RWPE2 (cell line): ENCODE results near the gene KCNJ15.
A peak's percentile ranks its signal among the peaks of the same experiment; 100 is the strongest.

Experiments used
- ATAC-seq: fragments of 200-7000 bp; cut with Tn5 transposase; 3 replicates; pipeline ENCODE4 v1.9.1; 2021; ENCODE audit warnings: low read depth
- DNase-seq: peaks from one replicate; pipeline ENCODE4 v3.0.0-alpha.2; 2020; ENCODE audit warnings: low spot score
- H3K27ac ChIP-seq: fragments of 450-650 bp; 2 replicates; pipeline ENCODE4 v1.5.1; 2017; ENCODE audit warnings: mild to moderate bottlenecking; ENCODE audit not compliant: poor library complexity, severe bottlenecking
- H3K27me3 ChIP-seq: fragments of 250-450 bp; sonication (Bioruptor Pico); 2 replicates; pipeline ENCODE4 v1.5.1; 2021; ENCODE audit warnings: mild to moderate bottlenecking, moderate library complexity; ENCODE audit not compliant: insufficient read depth, poor library complexity, severe bottlenecking
- H3K36me3 ChIP-seq: fragments of 250-450 bp; sonication (Bioruptor Pico); 2 replicates; pipeline ENCODE4 v1.5.1; 2020; ENCODE audit warnings: low read depth, mild to moderate bottlenecking, moderate library complexity
- H3K4me1 ChIP-seq: fragments of 250-450 bp; sonication (Bioruptor Pico); 2 replicates; pipeline ENCODE4 v1.5.1; 2021; ENCODE audit warnings: mild to moderate bottlenecking, moderate library complexity; ENCODE audit not compliant: insufficient read depth, poor library complexity, severe bottlenecking
- H3K4me3 ChIP-seq: fragments of 250-450 bp; sonication (Bioruptor Pico); 2 replicates; pipeline ENCODE4 v1.5.1; 2021; ENCODE audit warnings: mild to moderate bottlenecking, moderate library complexity; ENCODE audit not compliant: severe bottlenecking
- H3K9me3 ChIP-seq: fragments of 250-450 bp; sonication (Bioruptor Pico); 2 replicates; pipeline ENCODE4 v1.5.1; 2021; ENCODE audit warnings: mild to moderate bottlenecking, moderate library complexity; ENCODE audit not compliant: severe bottlenecking
- TF ChIP-seq, protein P1 (sequence below): fragments of 450-650 bp; IDR thresholded peaks from one replicate; pipeline ENCODE4 v1.5.1; 2017; ENCODE audit warnings: mild to moderate bottlenecking, moderate library complexity; ENCODE audit not compliant: poor library complexity, severe bottlenecking

Gene KCNJ15

DNA sequence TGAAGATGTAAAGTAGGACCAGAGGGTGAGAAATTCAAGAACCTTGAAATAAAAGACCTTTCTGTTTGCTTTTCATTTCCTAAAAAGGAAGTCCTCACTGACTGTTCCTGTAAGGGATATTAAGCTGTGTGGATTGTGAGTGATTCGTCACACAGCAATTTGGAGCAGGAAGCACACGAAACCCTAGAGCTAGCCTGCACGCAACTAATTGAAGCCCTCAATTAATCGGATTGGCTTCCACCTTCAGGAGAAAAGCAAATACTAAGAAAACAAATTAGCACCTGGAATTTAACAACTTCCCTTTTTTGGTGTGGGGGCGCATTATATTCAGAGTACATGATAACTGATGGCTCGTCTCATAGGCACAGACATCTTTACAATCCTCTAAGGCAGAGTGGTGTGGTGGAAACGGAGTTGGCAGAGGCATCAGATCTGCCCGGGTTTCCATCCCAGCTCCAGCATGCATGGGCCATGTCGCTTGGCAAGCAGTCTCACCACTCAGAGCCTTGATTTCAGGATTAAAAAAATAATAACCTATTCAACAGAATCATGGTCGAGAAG, 95.2 kb downstream of the KCNJ15 start:
- no peak overlapping the region for H3K4me3 ChIP-seq
- DNase-seq (no peak), ATAC-seq (peak; percentile 86)
- TF ChIP-seq, protein P1, sequence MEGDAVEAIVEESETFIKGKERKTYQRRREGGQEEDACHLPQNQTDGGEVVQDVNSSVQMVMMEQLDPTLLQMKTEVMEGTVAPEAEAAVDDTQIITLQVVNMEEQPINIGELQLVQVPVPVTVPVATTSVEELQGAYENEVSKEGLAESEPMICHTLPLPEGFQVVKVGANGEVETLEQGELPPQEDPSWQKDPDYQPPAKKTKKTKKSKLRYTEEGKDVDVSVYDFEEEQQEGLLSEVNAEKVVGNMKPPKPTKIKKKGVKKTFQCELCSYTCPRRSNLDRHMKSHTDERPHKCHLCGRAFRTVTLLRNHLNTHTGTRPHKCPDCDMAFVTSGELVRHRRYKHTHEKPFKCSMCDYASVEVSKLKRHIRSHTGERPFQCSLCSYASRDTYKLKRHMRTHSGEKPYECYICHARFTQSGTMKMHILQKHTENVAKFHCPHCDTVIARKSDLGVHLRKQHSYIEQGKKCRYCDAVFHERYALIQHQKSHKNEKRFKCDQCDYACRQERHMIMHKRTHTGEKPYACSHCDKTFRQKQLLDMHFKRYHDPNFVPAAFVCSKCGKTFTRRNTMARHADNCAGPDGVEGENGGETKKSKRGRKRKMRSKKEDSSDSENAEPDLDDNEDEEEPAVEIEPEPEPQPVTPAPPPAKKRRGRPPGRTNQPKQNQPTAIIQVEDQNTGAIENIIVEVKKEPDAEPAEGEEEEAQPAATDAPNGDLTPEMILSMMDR, result no peak
- H3K27ac ChIP-seq, result peak overlapping the region; percentile 82
- no peaks in the 10 kb centered on the region for H3K27me3 ChIP-seq
- no peaks in the 10 kb centered on the region for H3K36me3 ChIP-seq
- peaks cover 19% of the 10 kb centered on the region for H3K4me1 ChIP-seq
- no peaks in the 10 kb centered on the region for H3K9me3 ChIP-seq

DNA sequence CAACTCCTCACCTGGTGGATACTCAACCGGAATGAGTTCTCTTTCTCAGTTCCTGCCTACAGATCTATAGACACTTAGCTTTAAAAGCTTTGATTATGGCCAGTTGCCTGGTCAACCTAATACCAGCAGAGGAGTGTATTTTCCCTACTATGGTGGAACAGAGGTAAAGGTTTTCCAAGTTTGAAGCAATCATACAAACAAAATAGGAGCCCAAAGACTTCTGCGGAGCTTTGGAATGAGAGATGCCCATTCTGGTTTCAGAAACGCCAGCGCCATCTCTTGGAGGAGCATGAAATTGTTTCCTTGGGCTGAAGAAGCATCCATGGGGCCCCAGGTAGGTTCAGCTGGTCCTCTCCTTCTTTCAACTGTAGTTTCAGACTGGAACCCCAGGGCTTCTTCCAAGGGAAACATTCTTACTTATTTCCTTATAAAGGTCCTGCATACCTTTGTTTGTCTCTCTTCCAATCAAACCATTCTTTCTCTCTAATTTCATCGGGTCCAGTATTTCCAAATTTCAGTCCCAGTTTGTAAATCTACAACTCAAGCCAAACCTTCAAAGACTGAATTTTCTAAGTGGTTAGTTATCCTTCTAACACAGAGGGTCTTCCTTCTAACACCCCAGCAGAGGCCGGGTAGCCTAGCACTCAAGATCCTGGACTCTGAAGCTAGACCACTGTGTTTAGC, 95.9 kb downstream of the KCNJ15 start:
- H3K36me3 ChIP-seq, result no peaks in the 10 kb centered on the region
- TF ChIP-seq, protein P1, result peak; percentile 92
- no peak overlapping the region for H3K4me3 ChIP-seq
- no peak for DNase-seq
- peak; percentile 47 for ATAC-seq
- H3K27me3 ChIP-seq, result no peaks in the 10 kb centered on the region
- H3K4me1 ChIP-seq, result peaks cover 19% of the 10 kb centered on the region
- peak overlapping the region; percentile 82 for H3K27ac ChIP-seq
- no peaks in the 10 kb centered on the region for H3K9me3 ChIP-seq

DNA sequence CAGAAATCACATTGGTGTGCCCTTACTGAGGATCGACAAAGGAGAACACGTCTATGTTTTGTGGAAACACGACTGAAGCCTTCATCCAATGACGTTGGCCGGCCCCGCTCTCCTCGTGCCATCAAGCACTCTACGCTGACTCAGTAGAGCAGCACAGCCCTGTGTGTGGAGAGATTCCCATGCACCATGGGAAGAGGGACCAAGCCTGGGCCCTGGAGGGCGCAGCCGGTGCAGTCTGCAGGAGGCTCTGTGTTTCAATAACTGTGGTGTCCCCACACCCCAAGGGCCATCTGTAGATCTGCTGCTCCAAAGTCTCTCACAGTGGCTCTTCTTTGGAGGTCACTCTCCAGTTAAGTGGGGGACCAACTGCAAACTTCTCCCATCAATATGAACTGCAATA, 97.4 kb downstream of the KCNJ15 start:
- peaks cover 2% of the 10 kb centered on the region for H3K9me3 ChIP-seq
- peaks cover 19% of the 10 kb centered on the region for H3K4me1 ChIP-seq
- no peaks in the 10 kb centered on the region for H3K27me3 ChIP-seq
- no peak overlapping the region for H3K4me3 ChIP-seq
- TF ChIP-seq, protein P1, result no peak
- H3K36me3 ChIP-seq, result no peaks in the 10 kb centered on the region
- ATAC-seq (no peak), DNase-seq (no peak)
- no peak overlapping the region for H3K27ac ChIP-seq

DNA sequence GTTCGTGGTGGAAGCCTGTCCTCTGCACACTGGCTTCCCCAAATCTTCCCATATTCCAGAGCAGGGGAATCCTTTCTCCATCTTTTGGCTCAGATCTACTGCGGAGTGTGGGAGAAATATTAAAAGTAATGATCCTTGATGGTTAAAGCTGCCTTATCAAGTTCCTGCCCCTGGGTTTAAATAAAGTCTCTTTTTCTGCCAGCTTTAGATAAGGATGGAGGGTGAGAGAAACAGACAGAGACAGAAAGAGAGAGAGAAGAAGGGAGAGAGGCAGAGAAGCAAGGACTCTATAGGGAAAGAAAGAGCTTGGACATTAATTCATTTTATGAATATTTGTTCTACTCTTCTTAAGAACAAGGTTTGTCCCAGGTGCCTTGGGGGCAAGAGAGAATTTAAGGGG, 98.0 kb downstream of the KCNJ15 start:
- TF ChIP-seq, protein P1, result no peak

DNA sequence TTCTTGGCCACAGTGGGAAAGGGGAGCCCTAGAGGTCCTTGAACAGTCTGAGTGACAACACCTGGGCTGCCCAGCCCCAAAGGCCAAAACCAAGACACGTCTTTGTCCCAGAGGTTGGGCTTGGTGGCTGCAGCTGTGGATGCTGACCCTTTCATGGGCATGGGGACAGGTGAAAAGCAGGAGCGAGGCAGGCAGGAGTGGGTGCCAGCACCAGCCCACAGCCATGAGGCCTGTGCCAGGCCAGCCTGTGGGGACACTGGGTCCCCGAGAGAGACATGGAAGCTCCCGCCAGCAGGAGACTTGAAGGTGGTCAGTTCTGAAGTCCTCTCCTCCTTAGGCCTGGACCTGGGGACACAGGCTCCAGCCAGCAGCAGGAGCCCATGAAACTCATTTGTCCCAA, 98.6 kb downstream of the KCNJ15 start:
- Histone ChIP-seq H3K9me3 (peaks cover 2% of the 10 kb centered on the region), H3K36me3 (no peaks in the 10 kb centered on the region), H3K4me1 (peaks cover 19% of the 10 kb centered on the region), H3K4me3 (no peak overlapping the region), H3K27me3 (no peaks in the 10 kb centered on the region), H3K27ac (no peak overlapping the region)
- ATAC-seq (no peak), DNase-seq (no peak)
- TF ChIP-seq, protein P1, result no peak

More for the DNA sequence above, 98.0 kb downstream of the KCNJ15 start:
- DNase-seq, result no peak
- peaks cover 2% of the 10 kb centered on the region for H3K9me3 ChIP-seq
- no peak overlapping the region for H3K27ac ChIP-seq
- no peaks in the 10 kb centered on the region for H3K36me3 ChIP-seq
- H3K27me3 ChIP-seq, result no peaks in the 10 kb centered on the region
- no peak for ATAC-seq
- no peak overlapping the region for H3K4me3 ChIP-seq
- peaks cover 19% of the 10 kb centered on the region for H3K4me1 ChIP-seq
